Keratinocyte (primary cell): ENCODE results near the gene GZMB. TPM values are rescaled to one million over a fixed set of nuclear protein-coding genes. Genes with fewer than 3 reads are reported as not detected.

Experiments used
- DNase-seq: peaks from one replicate; pipeline ENCODE4 v3.0.0-alpha.2; 2011; ENCODE audit warnings: low read depth, missing footprints, low spot score
- FAIRE-seq: peaks from 2 replicates; lab custom pipeline; 2011; peaks lifted over from hg19 to GRCh38; lab: Jason Lieb, UNC
- H2AFZ ChIP-seq: 2 replicates; pipeline ENCODE4 v1.6.0; 2012; ENCODE audit warnings: low read length, control low read depth, inconsistent platforms; ENCODE audit not compliant: control insufficient read depth
- H3K27ac ChIP-seq: 2 replicates; pipeline ENCODE4 v1.5.1; 2011; ENCODE audit warnings: low read length; ENCODE audit not compliant: control insufficient read depth, insufficient read depth
- H3K27me3 ChIP-seq: 3 replicates; pipeline ENCODE4 v1.6.0; 2011; ENCODE audit warnings: low read length; ENCODE audit not compliant: control insufficient read depth, insufficient read depth; ENCODE audit errors: extremely low read depth
- H3K36me3 ChIP-seq, 2 experiments: 2 replicates in 1 of 2; 3 replicates in 1 of 2; pipeline ENCODE4 v1.5.1; 2011; ENCODE audit warnings: low read length in 2 of 2, mild to moderate bottlenecking in 1 of 2; ENCODE audit not compliant: control insufficient read depth in 2 of 2, insufficient read depth in 2 of 2; ENCODE audit errors: extremely low read depth in 1 of 2
- H3K4me1 ChIP-seq: 3 replicates; pipeline ENCODE4 v1.5.1; 2011; ENCODE audit warnings: low read length; ENCODE audit not compliant: control insufficient read depth, insufficient read depth; ENCODE audit errors: extremely low read depth
- H3K4me2 ChIP-seq: 3 replicates; pipeline ENCODE4 v1.6.0; 2011; ENCODE audit warnings: low read depth, low read length; ENCODE audit not compliant: control insufficient read depth, insufficient read depth; ENCODE audit errors: extremely low read depth
- H3K4me3 ChIP-seq, 3 experiments: fragments of 200-600 bp in 1 of 3; sonication (generic) in 1 of 3; 2 replicates in 2 of 3; 3 replicates in 1 of 3; pipeline ENCODE4 v1.5.1; 2011 to 2016; ENCODE audit warnings: low read length in 3 of 3, mild to moderate bottlenecking in 3 of 3, control low read depth in 2 of 3, inconsistent platforms in 1 of 3, low read depth in 1 of 3, mixed read lengths in 1 of 3, mixed run types in 1 of 3, moderate library complexity in 1 of 3; ENCODE audit not compliant: control insufficient read depth in 2 of 3, insufficient read depth in 2 of 3; ENCODE audit errors: extremely low read depth in 1 of 3
- H3K79me2 ChIP-seq: 2 replicates; pipeline ENCODE4 v1.6.0; 2012; ENCODE audit warnings: low read length; ENCODE audit not compliant: control insufficient read depth, insufficient read depth
- H3K9ac ChIP-seq: 3 replicates; pipeline ENCODE4 v1.6.0; 2011; ENCODE audit warnings: low read length; ENCODE audit not compliant: control insufficient read depth, insufficient read depth; ENCODE audit errors: extremely low read depth
- H3K9me1 ChIP-seq: 3 replicates; pipeline ENCODE4 v1.6.0; 2011; ENCODE audit warnings: low read length; ENCODE audit not compliant: control insufficient read depth, insufficient read depth; ENCODE audit errors: extremely low read depth
- H3K9me3 ChIP-seq: 2 replicates; pipeline ENCODE4 v1.5.1; 2012; ENCODE audit warnings: low read depth, low read length; ENCODE audit not compliant: control insufficient read depth
- H4K20me1 ChIP-seq: 3 replicates; pipeline ENCODE4 v1.6.0; 2011; ENCODE audit warnings: low read length; ENCODE audit not compliant: control insufficient read depth, insufficient read depth; ENCODE audit errors: extremely low read depth
- CTCF ChIP-seq, 3 experiments: IDR thresholded peaks in 1 of 3; conservative IDR thresholded peaks in 1 of 3; optimal IDR thresholded peaks in 1 of 3; 2 replicates in 2 of 3; 3 replicates in 1 of 3; pipeline versions ENCODE3 to v1.5.1; 2011; ENCODE audit warnings: low read length in 3 of 3, mild to moderate bottlenecking in 3 of 3, moderate library complexity in 2 of 3, control low read depth in 1 of 3, inconsistent platforms in 1 of 3; ENCODE audit not compliant: insufficient read depth in 2 of 3; ENCODE audit errors: extremely low read depth in 1 of 3
- EZH2 ChIP-seq: IDR thresholded peaks from one replicate; pipeline ENCODE4 v1.6.1; 2012; ENCODE audit warnings: inconsistent platforms, mild to moderate bottlenecking, low read length, moderate library complexity
- dilution Hi-C: fragments of 300-500 bp; cut with MboI; formaldehyde crosslinking; loops from one replicate; pipeline ENCODE4 v1.7.0; 2020; ENCODE audit warnings: low sequenced_read_pairs; ENCODE audit not compliant: extremely low pct_ligation_motif_present
- polyA plus RNA-seq, 5 experiments: library from polyadenylated mRNA; depleted of rRNA in 3 of 5; stranded (reverse) in 3 of 5; stranded (forward) in 1 of 5; unstranded in 1 of 5; fragments of >200 nt; gene quantifications; 1 replicate in 1 of 5; 2 replicates in 3 of 5; 3 replicates in 1 of 5; pipeline versions ENCODE4 v1.2.1 to v1.2.3, GENCODE V29; 2011 to 2012; ENCODE audit warnings: missing spikeins in 2 of 5, low read depth in 1 of 5, low replicate concordance in 1 of 5

GZMB gene
- polyA plus RNA-seq, 1 donor (not counting 4 experiments of a cell fraction or from before 2014, with no cell fraction given) = 0.08 TPM

- DNase-seq = no peak
- Histone ChIP-seq H4K20me1 (no peaks in the 10 kb centered on the region), H2AFZ (no peak overlapping the region), H3K4me2 (no peak overlapping the region), H3K79me2 (no peaks in the 10 kb centered on the region), H3K27ac (no peak overlapping the region), H3K4me3 (no peak overlapping the region), H3K9me3 (no peaks in the 10 kb centered on the region), H3K9ac (no peak overlapping the region), H3K27me3 (no peaks in the 10 kb centered on the region), H3K4me1 (no peaks in the 10 kb centered on the region), H3K36me3 (no peaks in the 10 kb centered on the region), H3K9me1 (no peaks in the 10 kb centered on the region)
- no peak for FAIRE-seq
- dilution Hi-C loops = no loop called here
- no peak for TF ChIP-seq EZH2
- TF ChIP-seq CTCF (optimal IDR thresholded peaks at IDR 0.05 in 1 of 3, IDR thresholded peaks at IDR 0.05 in 1 of 3, conservative IDR thresholded peaks at IDR 0.05 in 1 of 3; ENCODE audit: extremely low read depth in 1 of 3, insufficient read depth in 2 of 3, low read length in 3 of 3) = no peak
These were observed 2.1 kb downstream of the GZMB start for GRCh38 chr14:24631749-24632335.

- Histone ChIP-seq H2AFZ (no peak overlapping the region), H3K36me3 (no peaks in the 10 kb centered on the region), H3K4me1 (no peaks in the 10 kb centered on the region), H3K27ac (no peak overlapping the region), H3K9me1 (no peaks in the 10 kb centered on the region), H3K27me3 (no peaks in the 10 kb centered on the region), H3K4me3 (no peak overlapping the region), H3K9ac (no peak overlapping the region), H3K79me2 (no peaks in the 10 kb centered on the region), H3K4me2 (no peak overlapping the region), H4K20me1 (no peaks in the 10 kb centered on the region), H3K9me3 (no peaks in the 10 kb centered on the region)
- TF ChIP-seq EZH2 = no peak
- TF ChIP-seq CTCF (optimal IDR thresholded peaks at IDR 0.05 in 1 of 3, IDR thresholded peaks at IDR 0.05 in 1 of 3, conservative IDR thresholded peaks at IDR 0.05 in 1 of 3; ENCODE audit: extremely low read depth in 1 of 3, insufficient read depth in 2 of 3, low read length in 3 of 3) = no peak
- dilution Hi-C loops = no loop called here
- FAIRE-seq (no peak), DNase-seq (no peak)
These were observed 3.0 kb downstream of the GZMB start for GRCh38 chr14:24630872-24631477.
